Type B pancreatic cell (in vitro differentiated cells): ENCODE results near the gene SLC22A1. TPM values are rescaled to one million over a fixed set of nuclear protein-coding genes. Genes with fewer than 3 reads are reported as not detected.

Source experiments
- DNase-seq: peaks from one replicate; pipeline ENCODE4 v3.0.0; 2021; ENCODE audit warnings: mixed read lengths; ENCODE audit not compliant: unreplicated experiment; ENCODE audit errors: extremely low spot score
- H3K27ac Mint-ChIP-seq: 2 replicates; pipeline ENCODE4 v1.8.0; 2021; ENCODE audit warnings: mild to moderate bottlenecking, mixed read lengths
- H3K27me3 Mint-ChIP-seq: 2 replicates; pipeline ENCODE4 v1.8.0; 2021; ENCODE audit warnings: mixed read lengths
- H3K36me3 Mint-ChIP-seq: 2 replicates; pipeline ENCODE4 v1.8.0; 2021; ENCODE audit warnings: mixed read lengths
- H3K4me1 Mint-ChIP-seq: one replicate; pipeline ENCODE4 v1.8.0; 2021; ENCODE audit warnings: mixed read lengths; ENCODE audit not compliant: unreplicated experiment
- H3K4me3 Mint-ChIP-seq: 2 replicates; pipeline ENCODE4 v1.8.0; 2021; ENCODE audit warnings: mild to moderate bottlenecking, mixed read lengths
- H3K9me3 Mint-ChIP-seq: 2 replicates; pipeline ENCODE4 v1.8.0; 2021; ENCODE audit warnings: mixed read lengths
- CTCF ChIP-seq: fragments of 200-600 bp; sonication (generic); conservative IDR thresholded peaks from 2 replicates; pipeline ENCODE4 v1.5.0; 2021; ENCODE audit warnings: antibody characterized with exemption, mild to moderate bottlenecking
- total RNA-seq: library from RNA; stranded (reverse); gene quantifications from 2 replicates; pipeline ENCODE4 v1.2.1, GENCODE V29; 2021; ENCODE audit warnings: low replicate concordance

Gene SLC22A1
- total RNA-seq, 1 donor from 2014 or later: 3.0 TPM

DNA sequence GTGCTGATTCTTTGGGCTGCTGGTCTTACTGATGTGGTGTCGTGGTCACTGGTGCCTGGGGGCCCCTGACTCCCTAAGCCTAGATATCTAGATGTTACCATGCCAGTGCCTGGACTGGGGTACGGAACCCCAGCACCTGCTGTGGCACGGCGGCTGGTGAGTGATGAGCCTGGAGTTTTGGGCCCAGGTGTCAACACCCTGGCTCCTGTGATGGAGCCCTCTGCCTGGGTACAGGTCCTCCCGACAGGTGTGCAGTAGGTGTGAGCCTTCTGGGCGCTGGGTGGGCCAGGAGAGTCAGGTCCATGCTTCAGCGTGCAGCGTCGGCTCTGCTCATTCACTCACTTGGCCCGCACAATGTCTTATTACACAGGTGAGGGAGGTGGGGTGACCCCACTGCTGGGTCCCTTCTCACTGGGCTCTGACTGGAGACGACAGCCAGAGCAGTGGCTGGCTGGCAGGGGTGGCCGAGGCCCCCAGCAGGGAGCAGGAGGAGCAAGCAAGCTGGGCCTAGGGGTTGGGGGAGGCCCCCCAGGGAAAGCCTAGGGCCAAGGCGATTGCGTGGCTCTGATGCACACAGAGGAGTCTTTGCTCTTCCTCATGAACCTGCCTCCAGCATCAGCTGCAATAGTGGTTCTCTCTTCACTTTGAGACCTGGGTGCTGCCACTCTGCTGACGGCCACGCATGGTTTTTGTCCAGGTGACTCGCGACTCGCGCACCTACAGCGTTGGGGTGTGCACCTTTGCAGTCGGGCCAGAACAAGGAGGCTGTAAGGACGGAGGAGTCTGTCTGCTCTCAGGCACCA, 42.5 kb upstream of the SLC22A1 start:
- no peak overlapping the region for H3K27ac Mint-ChIP-seq
- no peaks in the 10 kb centered on the region for H3K27me3 Mint-ChIP-seq
- no peak for TF ChIP-seq CTCF
- no peaks in the 10 kb centered on the region for H3K4me1 Mint-ChIP-seq
- no peak for DNase-seq
- H3K4me3 Mint-ChIP-seq: no peak overlapping the region
- peaks cover 41% of the 10 kb centered on the region for H3K36me3 Mint-ChIP-seq
- no peaks in the 10 kb centered on the region for H3K9me3 Mint-ChIP-seq

DNA sequence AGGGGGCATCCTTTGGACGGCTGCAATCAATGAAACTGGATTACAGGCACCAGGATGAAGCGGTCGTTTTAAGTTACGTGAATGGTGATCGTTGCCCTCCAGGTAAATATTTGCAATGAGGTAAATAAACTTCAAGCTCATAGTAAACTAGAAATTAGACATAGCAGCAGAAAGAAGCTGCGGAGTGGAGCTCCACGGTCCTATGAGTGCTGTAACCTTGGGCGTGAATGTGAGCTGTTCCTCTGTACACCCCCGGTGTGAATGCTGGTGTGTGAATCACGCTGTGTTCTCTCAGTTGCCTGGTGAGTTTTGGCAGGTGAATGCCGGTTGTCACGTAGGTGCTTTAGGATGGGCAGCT, 42.0 kb upstream of the SLC22A1 start:
- Mint-ChIP-seq H3K36me3 (peaks cover 40% of the 10 kb centered on the region), H3K27me3 (no peaks in the 10 kb centered on the region), H3K4me1 (no peaks in the 10 kb centered on the region), H3K9me3 (no peaks in the 10 kb centered on the region), H3K27ac (no peak overlapping the region), H3K4me3 (no peak overlapping the region)
- DNase-seq: no peak
- no peak for TF ChIP-seq CTCF

DNA sequence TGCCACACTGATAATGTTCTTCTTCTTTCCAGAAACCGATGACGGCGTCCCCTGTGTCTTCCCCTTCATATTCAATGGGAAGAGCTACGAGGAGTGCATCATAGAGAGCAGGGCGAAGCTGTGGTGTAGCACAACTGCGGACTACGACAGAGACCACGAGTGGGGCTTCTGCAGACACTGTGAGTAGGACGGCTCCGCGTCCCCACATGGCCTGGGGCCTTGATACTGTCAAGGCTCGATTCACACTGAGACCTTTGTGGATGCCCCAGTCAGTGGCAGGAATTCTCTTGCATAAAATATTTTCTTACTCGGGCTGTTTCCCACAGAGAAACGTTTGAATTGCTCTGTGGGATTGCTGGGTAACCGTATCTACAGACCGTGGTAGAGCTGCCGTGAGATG, 41.5 kb upstream of the SLC22A1 start:
- no peak for DNase-seq
- H3K27me3 Mint-ChIP-seq: no peaks in the 10 kb centered on the region
- no peaks in the 10 kb centered on the region for H3K9me3 Mint-ChIP-seq
- no peak overlapping the region for H3K27ac Mint-ChIP-seq
- peaks cover 39% of the 10 kb centered on the region for H3K36me3 Mint-ChIP-seq
- no peak for TF ChIP-seq CTCF
- no peaks in the 10 kb centered on the region for H3K4me1 Mint-ChIP-seq
- no peak overlapping the region for H3K4me3 Mint-ChIP-seq

DNA sequence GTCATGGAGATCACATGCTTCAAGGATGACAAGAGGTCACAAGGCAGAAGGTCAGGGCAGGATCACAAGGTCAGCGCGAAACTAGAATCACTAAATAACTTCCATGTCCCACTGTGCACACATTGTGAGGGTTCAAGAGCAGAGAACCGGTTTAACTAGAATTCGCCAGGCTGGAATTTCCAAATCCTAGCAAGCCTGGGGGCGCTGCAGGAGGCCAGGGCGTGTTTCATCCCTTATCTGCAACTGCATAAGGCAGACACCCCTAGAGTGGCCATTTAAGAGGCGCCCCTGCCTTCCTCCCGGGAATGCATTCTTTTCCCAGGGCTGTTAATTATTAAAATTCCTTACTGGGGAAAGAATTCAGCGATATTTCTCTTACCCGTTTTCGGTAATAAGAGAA, 40.2 kb upstream of the SLC22A1 start:
- H3K27me3 Mint-ChIP-seq: no peaks in the 10 kb centered on the region
- no peak for TF ChIP-seq CTCF
- no peak for DNase-seq
- no peak overlapping the region for H3K27ac Mint-ChIP-seq
- no peak overlapping the region for H3K4me3 Mint-ChIP-seq
- H3K4me1 Mint-ChIP-seq: no peaks in the 10 kb centered on the region
- peaks cover 43% of the 10 kb centered on the region for H3K36me3 Mint-ChIP-seq
- no peaks in the 10 kb centered on the region for H3K9me3 Mint-ChIP-seq

DNA sequence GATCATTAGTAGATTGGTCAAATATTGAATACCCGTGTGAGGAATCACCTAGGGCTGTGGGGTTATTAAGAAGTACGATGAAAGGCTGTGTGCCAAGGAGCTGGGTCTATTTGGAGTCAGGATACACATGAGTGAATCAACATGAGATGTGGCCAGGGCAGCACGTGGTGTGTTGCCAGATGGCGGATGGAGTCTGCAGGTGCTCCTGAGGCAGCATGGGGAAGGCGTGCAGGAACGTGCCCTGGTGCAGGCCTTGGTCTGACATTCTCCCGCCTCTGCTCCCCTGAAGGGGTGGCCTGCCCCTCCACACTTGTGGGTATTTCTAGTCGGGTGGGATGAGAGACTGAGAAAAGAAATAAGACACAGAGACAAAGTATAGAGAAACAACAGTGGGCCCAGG, 39.0 kb upstream of the SLC22A1 start:
- no peaks in the 10 kb centered on the region for H3K4me1 Mint-ChIP-seq
- H3K27me3 Mint-ChIP-seq: no peaks in the 10 kb centered on the region
- no peak for TF ChIP-seq CTCF
- peak overlapping the region; percentile 14 for H3K27ac Mint-ChIP-seq
- no peaks in the 10 kb centered on the region for H3K9me3 Mint-ChIP-seq
- peaks cover 39% of the 10 kb centered on the region for H3K36me3 Mint-ChIP-seq
- no peak for DNase-seq
- no peak overlapping the region for H3K4me3 Mint-ChIP-seq
